GM12892 (cell line): Measurements from ENCODE around the gene SEPHS2.

ENCODE experiments used
- POLR2A ChIP-seq: IDR thresholded peaks from 2 replicates; pipeline ENCODE4 v1.6.1; 2011; ENCODE audit warnings: low read depth, low read length, control low read depth
- POLR2AphosphoS5 ChIP-seq: IDR thresholded peaks from 2 replicates; pipeline ENCODE4 v1.6.1; 2011; ENCODE audit warnings: low read depth, low read length, control low read depth
- TAF1 ChIP-seq: IDR thresholded peaks from 2 replicates; pipeline ENCODE4 v1.6.1; 2011; ENCODE audit warnings: low read depth, mild to moderate bottlenecking, control low read depth, low read length, borderline replicate concordance

GRCh38 chr16:30397056-30397455 is 48.6 kb downstream of the SEPHS2 start:
- TF ChIP-seq POLR2A (no peak), POLR2AphosphoS5 (no peak), TAF1 (no peak)
